ENCODE data around the gene SLC51A. TPM values are rescaled to one million over a fixed set of nuclear protein-coding genes. Genes with fewer than 3 reads are reported as not detected.

Gene SLC51A
- total and polyA plus RNA-seq, 10 donors: 0.30 to 14.6 (median 3.4) TPM

DNA sequence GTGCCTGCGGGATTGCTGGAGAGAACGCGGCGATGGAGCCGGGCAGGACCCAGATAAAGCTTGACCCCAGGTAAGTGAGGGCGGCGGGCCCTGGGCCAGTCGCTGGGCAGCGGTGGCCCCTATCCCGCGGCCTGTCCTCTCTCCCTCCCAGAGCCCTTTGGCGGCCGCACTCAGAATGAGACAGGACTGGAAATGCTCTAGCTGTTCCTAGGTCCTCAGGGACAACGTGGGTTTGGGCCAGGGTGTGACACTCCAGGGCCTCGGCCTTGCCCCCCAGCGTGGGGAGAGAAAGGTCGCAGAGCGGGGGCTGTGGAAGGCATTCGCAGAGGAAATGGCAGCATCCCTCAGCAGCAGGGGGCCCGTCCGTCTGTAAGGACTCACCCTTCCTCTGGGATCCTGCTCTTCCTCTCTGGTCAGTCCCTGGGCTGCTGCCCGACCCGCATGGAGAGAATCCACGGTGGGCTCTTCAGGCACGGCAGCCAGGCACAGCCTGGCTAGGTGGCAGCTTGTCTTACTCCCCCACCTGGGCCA is 412 bp downstream of the SLC51A start:
- Histone ChIP-seq H3K4me3 (no peak overlapping the region), H3K27me3 (replicated peaks in 1 of 7) (no peaks in the 10 kb centered on the region), H3K36me3 (no peaks in the 10 kb centered on the region), H3K27ac (peak overlapping the region in 3 of 8 donors; percentile 38 to 91 (median 89)), H3K9me3 (no peaks in the 10 kb centered on the region), H3K4me1 (peaks cover 9 to 35% (median 18%) of the 10 kb centered on the region in 6 donors)
- TF ChIP-seq POLR2A (IDR thresholded peaks at IDR 0.05): no peak
- no peak for TF ChIP-seq POLR2AphosphoS5 (IDR thresholded peaks at IDR 0.05)
- TF ChIP-seq, protein P1, sequence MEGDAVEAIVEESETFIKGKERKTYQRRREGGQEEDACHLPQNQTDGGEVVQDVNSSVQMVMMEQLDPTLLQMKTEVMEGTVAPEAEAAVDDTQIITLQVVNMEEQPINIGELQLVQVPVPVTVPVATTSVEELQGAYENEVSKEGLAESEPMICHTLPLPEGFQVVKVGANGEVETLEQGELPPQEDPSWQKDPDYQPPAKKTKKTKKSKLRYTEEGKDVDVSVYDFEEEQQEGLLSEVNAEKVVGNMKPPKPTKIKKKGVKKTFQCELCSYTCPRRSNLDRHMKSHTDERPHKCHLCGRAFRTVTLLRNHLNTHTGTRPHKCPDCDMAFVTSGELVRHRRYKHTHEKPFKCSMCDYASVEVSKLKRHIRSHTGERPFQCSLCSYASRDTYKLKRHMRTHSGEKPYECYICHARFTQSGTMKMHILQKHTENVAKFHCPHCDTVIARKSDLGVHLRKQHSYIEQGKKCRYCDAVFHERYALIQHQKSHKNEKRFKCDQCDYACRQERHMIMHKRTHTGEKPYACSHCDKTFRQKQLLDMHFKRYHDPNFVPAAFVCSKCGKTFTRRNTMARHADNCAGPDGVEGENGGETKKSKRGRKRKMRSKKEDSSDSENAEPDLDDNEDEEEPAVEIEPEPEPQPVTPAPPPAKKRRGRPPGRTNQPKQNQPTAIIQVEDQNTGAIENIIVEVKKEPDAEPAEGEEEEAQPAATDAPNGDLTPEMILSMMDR (IDR thresholded peaks at IDR 0.05 in 8 of 11, conservative IDR thresholded peaks at IDR 0.05 in 3 of 11): no peak
- intact Hi-C loops (cut with DNase I; ENCODE audit: low total_unique reads): no loop called here
- WGBS, 5 donors: 63 to 85% (median 68%) methylated on average over 6 to 25 of the region's 25 CpGs
- no peak for DNase-seq

DNA sequence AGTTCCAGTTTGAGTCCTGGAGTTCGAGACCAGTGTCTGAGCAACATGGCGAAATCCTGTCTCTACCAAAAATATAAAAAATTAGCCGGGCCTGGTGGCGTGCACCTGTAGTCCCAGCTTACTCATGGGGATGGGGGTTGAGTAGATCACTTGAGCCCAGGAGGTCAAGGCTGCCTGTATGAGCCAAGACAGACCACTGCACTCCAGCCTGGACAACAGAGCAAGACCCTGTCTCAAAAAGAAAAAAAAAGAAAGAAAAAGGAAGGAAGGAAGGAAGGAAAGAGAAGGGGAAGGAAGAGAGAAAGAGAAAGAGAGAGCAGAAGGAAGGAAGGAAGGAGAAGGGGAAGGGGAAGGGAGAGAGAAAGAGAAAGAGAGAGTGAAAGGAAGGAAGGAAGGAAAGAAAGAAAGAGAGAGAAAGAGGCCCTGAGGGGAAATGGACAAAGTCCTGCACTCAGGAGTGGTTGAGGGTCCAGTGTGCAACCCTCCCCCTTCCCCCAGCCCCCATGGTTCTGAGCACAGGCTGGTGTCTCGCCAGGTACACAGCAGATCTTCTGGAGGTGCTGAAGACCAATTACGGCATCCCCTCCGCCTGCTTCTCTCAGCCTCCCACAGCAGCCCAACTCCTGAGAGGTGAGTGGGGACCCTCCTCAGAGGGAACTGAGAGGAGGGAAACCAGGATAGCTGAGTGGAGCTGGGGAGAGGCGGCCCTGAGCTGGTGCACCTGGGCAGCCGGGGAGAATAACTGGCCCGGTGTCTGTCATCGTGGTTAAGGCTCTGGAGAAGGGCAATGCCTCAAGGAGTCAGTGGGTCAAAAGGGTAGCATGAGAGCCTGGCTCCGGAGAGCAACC is 1.2 kb downstream of the SLC51A start:
- Histone ChIP-seq H3K36me3 (no peaks in the 10 kb centered on the region), H3K9me3 (no peaks in the 10 kb centered on the region), H3K4me1 (peaks cover 9 to 35% (median 18%) of the 10 kb centered on the region in 6 donors), H3K27me3 (replicated peaks in 1 of 7) (no peaks in the 10 kb centered on the region), H3K4me3 (no peak overlapping the region), H3K27ac (peak overlapping the region in 4 of 8 donors; percentile 62 to 91 (median 88))
- TF ChIP-seq POLR2AphosphoS5 (IDR thresholded peaks at IDR 0.05): no peak
- TF ChIP-seq, protein P1 (IDR thresholded peaks at IDR 0.05 in 8 of 11, conservative IDR thresholded peaks at IDR 0.05 in 3 of 11): no peak
- no peak for TF ChIP-seq POLR2A (IDR thresholded peaks at IDR 0.05)
- intact Hi-C loops (cut with DNase I; ENCODE audit: low total_unique reads): no loop called here
- WGBS, 5 donors: 85 to 98% (median 94%) methylated on average over 12 of the region's 12 CpGs
- DNase-seq: no peak

DNA sequence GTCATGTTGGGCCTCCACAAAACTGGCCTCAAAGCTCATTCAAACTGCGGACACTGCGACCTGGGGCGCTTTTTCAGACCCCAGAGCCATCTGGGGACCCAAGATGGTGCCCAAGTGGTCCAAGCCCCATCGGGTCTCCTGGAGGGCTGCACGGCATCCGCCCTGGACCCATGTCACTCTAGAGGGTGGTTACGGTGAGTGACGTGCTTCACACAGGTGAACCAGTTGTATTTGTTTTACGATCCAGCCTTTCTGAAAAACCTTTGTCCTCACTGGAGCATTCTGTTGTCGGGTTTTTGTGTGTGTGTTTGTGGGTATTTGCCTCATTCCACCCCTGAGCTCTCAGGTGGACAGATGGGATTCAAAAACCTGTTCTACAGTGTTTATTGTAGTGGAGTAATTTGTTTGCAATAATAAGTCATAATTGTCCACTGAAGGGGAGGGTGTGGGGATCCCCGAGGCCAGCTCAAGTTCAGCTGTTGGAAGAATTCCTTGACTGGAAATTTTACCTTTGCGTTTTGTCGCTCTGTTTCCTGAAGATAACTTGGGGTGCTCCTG is 1.9 kb downstream of the SLC51A start:
- 89 to 98% (median 93%) methylated on average over 11 to 13 of the region's 13 CpGs for WGBS, 5 donors
- H3K4me3 ChIP-seq: peak overlapping the region in 1 of 8 donors; percentile 69
- H3K27me3 ChIP-seq (replicated peaks in 1 of 7): no peaks in the 10 kb centered on the region
- TF ChIP-seq, protein P1 (IDR thresholded peaks at IDR 0.05 in 8 of 11, conservative IDR thresholded peaks at IDR 0.05 in 3 of 11): no peak
- TF ChIP-seq POLR2A (IDR thresholded peaks at IDR 0.05): no peak
- no peak for TF ChIP-seq POLR2AphosphoS5 (IDR thresholded peaks at IDR 0.05)
- H3K4me1 ChIP-seq: peaks cover 9 to 39% (median 18%) of the 10 kb centered on the region in 6 donors
- intact Hi-C loops (cut with DNase I; ENCODE audit: low total_unique reads): no loop called here
- H3K9me3 ChIP-seq: no peaks in the 10 kb centered on the region
- H3K36me3 ChIP-seq: no peaks in the 10 kb centered on the region
- H3K27ac ChIP-seq: peak overlapping the region in 5 of 8 donors; percentile 71 to 91 (median 88)
- peak; percentile 66 for DNase-seq

All from spleen (tissue), 11 donors.